ENCODE measurements around the gene ACTR1B.

The ACTR1B gene

GRCh38 chr2:97659256-97660043 is 4.4 kb downstream of the ACTR1B start:
- in situ Hi-C loops (cut with HindIII; ENCODE audit: low sequenced_read_pairs), result no loop called here
- no peak for DNase-seq (ENCODE audit: low read depth)
- TF ChIP-seq, protein P1, sequence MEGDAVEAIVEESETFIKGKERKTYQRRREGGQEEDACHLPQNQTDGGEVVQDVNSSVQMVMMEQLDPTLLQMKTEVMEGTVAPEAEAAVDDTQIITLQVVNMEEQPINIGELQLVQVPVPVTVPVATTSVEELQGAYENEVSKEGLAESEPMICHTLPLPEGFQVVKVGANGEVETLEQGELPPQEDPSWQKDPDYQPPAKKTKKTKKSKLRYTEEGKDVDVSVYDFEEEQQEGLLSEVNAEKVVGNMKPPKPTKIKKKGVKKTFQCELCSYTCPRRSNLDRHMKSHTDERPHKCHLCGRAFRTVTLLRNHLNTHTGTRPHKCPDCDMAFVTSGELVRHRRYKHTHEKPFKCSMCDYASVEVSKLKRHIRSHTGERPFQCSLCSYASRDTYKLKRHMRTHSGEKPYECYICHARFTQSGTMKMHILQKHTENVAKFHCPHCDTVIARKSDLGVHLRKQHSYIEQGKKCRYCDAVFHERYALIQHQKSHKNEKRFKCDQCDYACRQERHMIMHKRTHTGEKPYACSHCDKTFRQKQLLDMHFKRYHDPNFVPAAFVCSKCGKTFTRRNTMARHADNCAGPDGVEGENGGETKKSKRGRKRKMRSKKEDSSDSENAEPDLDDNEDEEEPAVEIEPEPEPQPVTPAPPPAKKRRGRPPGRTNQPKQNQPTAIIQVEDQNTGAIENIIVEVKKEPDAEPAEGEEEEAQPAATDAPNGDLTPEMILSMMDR (IDR thresholded peaks at IDR 0.05; ENCODE audit: low read depth, low read length, missing control alignments), result no peak

DNA sequence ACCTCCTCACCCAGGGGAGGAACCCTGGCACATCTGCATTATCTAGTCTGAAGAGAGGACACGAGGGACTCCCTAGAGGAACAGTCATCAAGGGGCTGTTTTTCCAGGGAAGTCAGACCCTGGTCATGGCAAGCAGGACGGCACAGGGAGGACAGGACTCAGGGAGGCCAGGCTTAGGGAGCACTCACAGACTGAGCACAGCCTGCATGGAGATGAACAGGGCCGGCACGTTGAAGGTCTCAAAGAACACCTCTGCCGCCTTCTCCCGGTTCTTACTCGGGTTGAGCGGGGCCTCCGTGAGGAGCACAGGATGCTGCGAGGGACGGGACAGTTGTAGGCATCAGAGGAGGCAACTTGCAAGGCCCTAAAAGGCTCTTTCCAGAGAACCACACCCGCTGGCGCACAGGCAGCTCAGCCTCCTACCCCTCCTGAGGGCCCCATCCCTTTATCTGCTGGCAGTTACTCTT is 5.1 kb downstream of the ACTR1B start:
- H3K4me3 ChIP-seq (ENCODE audit: low read depth, low read length), result no peak overlapping the region
- TF ChIP-seq, protein P1 (IDR thresholded peaks at IDR 0.05; ENCODE audit: low read depth, low read length, missing control alignments), result no peak
- in situ Hi-C loops (cut with HindIII; ENCODE audit: low sequenced_read_pairs), result no loop called here
- DNase-seq (ENCODE audit: low read depth), result no peak

More at GRCh38 chr2:97659256-97660043, 4.4 kb downstream of the ACTR1B start:
- no peak overlapping the region for H3K4me3 ChIP-seq (ENCODE audit: low read depth, low read length)

DNA sequence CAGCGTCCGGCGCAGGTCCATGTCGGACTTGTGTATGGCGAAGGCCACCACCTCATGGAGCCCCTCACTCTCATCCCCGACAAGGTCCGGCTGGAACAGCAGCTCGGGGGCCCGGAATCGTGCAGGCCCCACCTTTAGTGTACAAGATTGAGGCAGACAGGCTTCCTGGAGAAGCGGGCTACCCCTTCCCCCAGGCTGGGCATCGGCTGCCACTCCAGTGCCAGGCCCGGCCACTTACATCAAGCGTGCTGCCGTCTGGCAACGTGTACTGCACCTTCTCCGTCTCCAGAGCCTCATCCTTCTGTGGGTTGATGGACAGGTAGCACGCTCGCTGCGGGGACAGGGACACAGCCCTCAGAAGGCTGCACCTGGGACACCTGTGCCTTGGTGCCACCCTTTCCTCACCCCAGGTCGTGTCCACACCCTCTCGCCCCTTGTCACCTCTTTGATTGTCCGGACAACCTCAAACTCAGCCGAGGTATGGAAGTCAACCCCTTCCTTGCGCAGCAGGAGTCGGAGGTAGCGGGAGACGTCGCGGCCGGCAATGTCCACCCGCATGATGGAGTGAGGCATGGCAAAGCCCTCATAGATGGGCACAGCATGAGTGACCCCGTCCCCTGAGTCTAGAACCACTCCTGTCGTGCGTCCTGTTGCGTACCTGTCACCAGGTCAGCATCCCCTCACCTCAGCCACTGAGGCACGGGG is 5.7 kb downstream of the ACTR1B start:
- TF ChIP-seq, protein P1 (IDR thresholded peaks at IDR 0.05; ENCODE audit: low read depth, low read length, missing control alignments), result no peak
- no peak for DNase-seq (ENCODE audit: low read depth)
- in situ Hi-C loops (cut with HindIII; ENCODE audit: low sequenced_read_pairs), result no loop called here
- H3K4me3 ChIP-seq (ENCODE audit: low read depth, low read length), result no peak overlapping the region

- no peak overlapping the region for H3K4me3 ChIP-seq (ENCODE audit: low read depth, low read length)
- TF ChIP-seq, protein P1 (IDR thresholded peaks at IDR 0.05; ENCODE audit: low read depth, low read length, missing control alignments), result no peak
- no peak for DNase-seq (ENCODE audit: low read depth)
- in situ Hi-C loops (cut with HindIII; ENCODE audit: low sequenced_read_pairs), result no loop called here
Observed at GRCh38 chr2:97656905-97657587, 6.8 kb downstream of the ACTR1B start.

GRCh38 chr2:97656129-97656755 is 7.6 kb downstream of the ACTR1B start:
- in situ Hi-C loops (cut with HindIII; ENCODE audit: low sequenced_read_pairs), result no loop called here
- TF ChIP-seq, protein P1 (IDR thresholded peaks at IDR 0.05; ENCODE audit: low read depth, low read length, missing control alignments), result no peak
- no peak for DNase-seq (ENCODE audit: low read depth)
- H3K4me3 ChIP-seq (ENCODE audit: low read depth, low read length), result no peak overlapping the region

GRCh38 chr2:97654791-97655190 is 9.1 kb downstream of the ACTR1B start:
- no peak overlapping the region for H3K4me3 ChIP-seq (ENCODE audit: low read depth, low read length)
- TF ChIP-seq, protein P1 (IDR thresholded peaks at IDR 0.05; ENCODE audit: low read depth, low read length, missing control alignments), result no peak
- in situ Hi-C loops (cut with HindIII; ENCODE audit: low sequenced_read_pairs), result no loop called here
- no peak for DNase-seq (ENCODE audit: low read depth)
